Right atrium auricular region (tissue), 2 donors: Measurements from ENCODE around the gene SLC16A3. TPM values are rescaled to one million over a fixed set of nuclear protein-coding genes. Genes with fewer than 3 reads are reported as not detected.
"Not testable (repeated sequence)": the region's sequence is repeated elsewhere in the genome, so short reads cannot be mapped to it uniquely, and the experiment has no call there.

Experiments used
- DNase-seq: peaks from one replicate; pipeline ENCODE4 v3.0.0-alpha.2; 2019; ENCODE audit warnings: low spot score
- H3K27ac ChIP-seq, 2 donors: fragments of 200-600 bp; sonication (generic); 1 replicate in 1 of 2; 2 replicates in 1 of 2; pipeline ENCODE4 v1.5.1; 2016 to 2019
- H3K27me3 ChIP-seq, 2 donors: fragments of 200-600 bp; sonication (generic); one replicate each; pipeline versions ENCODE4 v1.5.1 to v1.6.0; 2017 to 2019
- H3K36me3 ChIP-seq: fragments of 200-600 bp; sonication (generic); one replicate; pipeline ENCODE4 v1.5.1; 2016
- H3K4me1 ChIP-seq, 2 donors: fragments of 200-600 bp; sonication (generic); one replicate each; pipeline versions ENCODE4 v1.5.1 to v1.6.0; 2017 to 2019
- H3K4me3 ChIP-seq, 2 donors: fragments of 200-600 bp; sonication (generic); 1 replicate in 1 of 2; 2 replicates in 1 of 2; pipeline ENCODE4 v1.5.1; 2017 to 2019; ENCODE audit warnings: mild to moderate bottlenecking in 1 of 2, moderate library complexity in 1 of 2
- H3K9me3 ChIP-seq, 2 donors: fragments of 200-600 bp; sonication (generic); one replicate each; pipeline ENCODE4 v1.5.1; 2019
- CTCF ChIP-seq, 2 donors: fragments of 200-600 bp; sonication (generic); IDR thresholded peaks; one replicate each; pipeline ENCODE4 v1.5.1; 2019; ENCODE audit warnings: antibody characterized with exemption in 2 of 2
- total RNA-seq, 2 donors: library from RNA; depleted of rRNA; stranded (reverse); fragments of >200 nt; gene quantifications; one replicate each; pipeline ENCODE4 v1.1.0, GENCODE V29; 2016

Gene SLC16A3
- total RNA-seq, 2 donors from 2014 or later, result 5.0 to 19.5 TPM

GRCh38 chr17:82257473-82257872 lies 28.6 kb downstream of the SLC16A3 start:
- Histone ChIP-seq H3K36me3 (peaks cover 69% of the 10 kb centered on the region), H3K4me1 (peaks cover 0 to 5% of the 10 kb centered on the region in 2 donors), H3K4me3 (no peak overlapping the region), H3K9me3 (no peaks in the 10 kb centered on the region), H3K27ac (no peak overlapping the region), H3K27me3 (no peaks in the 10 kb centered on the region)
- TF ChIP-seq CTCF (IDR thresholded peaks at IDR 0.05), result no peak
- DNase-seq, result no peak

- Histone ChIP-seq H3K27me3 (no peaks in the 10 kb centered on the region), H3K9me3 (no peaks in the 10 kb centered on the region), H3K4me3 (no peak overlapping the region), H3K36me3 (peaks cover 69% of the 10 kb centered on the region), H3K4me1 (peaks cover 0 to 5% of the 10 kb centered on the region in 2 donors), H3K27ac (no peak overlapping the region)
- no peak for TF ChIP-seq CTCF (IDR thresholded peaks at IDR 0.05)
- no peak for DNase-seq
Measured at GRCh38 chr17:82258555-82258954, 29.7 kb downstream of the SLC16A3 start.

DNA sequence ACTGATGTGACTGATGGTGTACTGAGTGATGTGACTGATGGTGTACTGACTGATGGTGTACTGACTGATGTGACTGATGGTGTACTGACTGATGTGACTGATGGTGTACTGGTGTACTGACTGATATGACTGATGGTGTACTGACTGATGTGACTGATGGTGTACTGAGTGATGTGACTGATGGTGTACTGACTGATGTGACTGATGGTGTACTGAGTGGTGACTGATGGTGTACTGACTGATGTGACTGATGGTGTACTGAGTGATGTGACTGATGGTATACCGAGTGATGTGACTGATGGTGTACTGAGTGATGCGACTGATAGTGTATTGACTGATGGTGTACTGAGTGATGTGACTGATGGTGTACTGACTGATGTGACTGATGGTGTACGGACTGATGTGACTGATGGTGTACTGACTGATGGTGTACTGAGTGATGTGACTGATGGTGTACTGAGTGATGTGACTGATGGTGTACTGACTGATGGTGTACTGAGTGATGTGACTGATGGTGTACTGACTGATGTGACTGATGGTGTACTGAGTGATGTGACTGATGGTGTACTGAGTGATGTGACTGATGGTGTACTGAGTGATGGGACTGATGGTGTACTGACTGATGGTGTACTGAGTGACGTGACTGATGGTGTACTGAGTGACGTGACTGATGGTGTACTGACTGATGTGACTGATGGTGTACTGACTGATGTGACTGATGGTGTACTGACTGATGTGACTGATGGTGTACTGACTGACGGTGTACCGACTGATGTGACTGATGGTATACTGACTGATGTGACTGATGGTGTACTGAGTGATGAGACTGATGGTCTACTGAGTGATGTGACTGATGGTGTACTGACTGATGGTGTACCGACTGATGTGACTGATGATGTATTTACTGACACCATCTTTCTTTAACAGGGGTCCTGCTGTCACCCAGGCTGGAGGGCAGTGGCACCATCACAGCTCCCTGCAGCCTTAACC lies 31.4 kb downstream of the SLC16A3 start:
- H3K4me1 ChIP-seq, H3K9me3 ChIP-seq, DNase-seq, H3K4me3 ChIP-seq, H3K27ac ChIP-seq, H3K27me3 ChIP-seq: not testable (repeated sequence)
- peaks cover 79% of the 10 kb centered on the region for H3K36me3 ChIP-seq

DNA sequence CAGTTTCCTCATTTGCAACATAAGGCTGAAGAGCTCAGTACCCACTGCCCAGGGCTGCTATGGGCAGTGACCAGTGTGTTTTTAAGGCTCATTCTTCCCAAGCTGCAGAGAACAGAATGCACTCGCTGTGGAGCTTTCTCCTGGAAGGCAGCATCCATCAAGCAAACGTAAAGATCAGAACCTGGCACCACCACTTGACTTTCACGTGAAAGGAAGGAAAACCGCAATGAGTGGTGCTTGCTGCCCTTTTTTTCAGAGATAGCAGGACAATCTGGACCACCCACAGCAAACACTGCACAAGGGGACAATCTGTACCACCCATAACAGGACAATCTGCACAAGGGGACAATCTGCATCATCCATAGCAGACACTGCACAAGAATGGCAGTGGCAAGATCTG lies 33.5 kb downstream of the SLC16A3 start:
- Histone ChIP-seq H3K9me3 (no peaks in the 10 kb centered on the region), H3K27ac (no peak overlapping the region), H3K27me3 (no peaks in the 10 kb centered on the region), H3K4me3 (no peak overlapping the region), H3K4me1 (peaks cover 0 to 22% of the 10 kb centered on the region in 2 donors), H3K36me3 (peaks cover 81% of the 10 kb centered on the region)
- DNase-seq, result no peak
- TF ChIP-seq CTCF (IDR thresholded peaks at IDR 0.05), result no peak

DNA sequence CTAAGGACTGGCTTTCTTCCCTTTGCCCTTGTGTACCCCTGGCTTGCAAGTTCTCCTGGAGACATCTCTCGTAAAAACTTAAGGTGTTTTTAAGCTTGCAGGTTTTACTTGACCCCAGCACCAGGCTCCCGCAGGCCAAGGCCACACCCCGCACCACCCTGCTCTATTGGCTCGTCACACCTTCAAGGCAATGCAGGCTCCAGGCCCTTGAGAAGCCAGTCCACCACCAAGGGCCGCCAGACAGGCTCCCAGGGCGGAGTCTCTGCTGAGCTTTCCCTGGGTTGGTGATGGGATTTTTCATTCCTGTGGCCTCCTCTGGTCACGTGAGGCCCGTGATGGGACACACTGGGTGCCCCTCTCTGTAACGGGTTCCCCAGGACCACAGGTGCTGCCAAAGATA lies 34.8 kb downstream of the SLC16A3 start:
- Histone ChIP-seq H3K27me3 (no peaks in the 10 kb centered on the region), H3K4me3 (no peak overlapping the region), H3K4me1 (peaks cover 0 to 33% of the 10 kb centered on the region in 2 donors), H3K9me3 (no peaks in the 10 kb centered on the region), H3K36me3 (peaks cover 80% of the 10 kb centered on the region), H3K27ac (no peak overlapping the region)
- DNase-seq, result no peak
- TF ChIP-seq CTCF (IDR thresholded peaks at IDR 0.05), result no peak

DNA sequence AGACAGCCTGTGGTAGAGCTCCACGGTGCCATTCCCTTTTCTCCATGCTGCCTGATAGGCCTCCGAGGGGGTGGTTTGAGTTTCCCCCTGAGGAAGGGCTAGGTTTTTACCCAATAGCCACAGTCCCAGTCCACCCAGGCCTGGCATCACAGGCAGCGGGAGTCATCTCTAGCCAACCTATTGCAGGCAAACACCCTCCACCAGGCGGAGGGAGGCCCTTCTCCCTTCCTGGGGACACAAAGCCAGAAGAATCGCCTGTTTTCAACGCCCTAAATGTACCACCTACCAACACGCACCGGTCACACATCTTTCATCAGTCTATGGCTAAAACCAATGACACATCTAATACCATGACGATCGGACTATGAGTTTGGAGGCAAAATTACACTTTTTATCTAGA lies 37.3 kb downstream of the SLC16A3 start:
- TF ChIP-seq CTCF (IDR thresholded peaks at IDR 0.05), result no peak
- peaks cover 0 to 57% of the 10 kb centered on the region in 2 donors for H3K4me1 ChIP-seq
- no peaks in the 10 kb centered on the region for H3K9me3 ChIP-seq
- H3K27ac ChIP-seq, result peak overlapping the region; percentile 87 to 100
- H3K27me3 ChIP-seq, result no peaks in the 10 kb centered on the region
- H3K36me3 ChIP-seq, result peaks cover 57% of the 10 kb centered on the region
- no peak overlapping the region for H3K4me3 ChIP-seq
- DNase-seq, result no peak
